GM19372 (cell line): Measurements from ENCODE around the gene ACTR1A.
A peak's percentile ranks its signal among the peaks of the same experiment; 100 is the strongest.
"Not testable (repeated sequence)": the region's sequence is repeated elsewhere in the genome, so short reads cannot be mapped to it uniquely, and the experiment has no call there.

Experiments used
- ATAC-seq: cut with Tn5 transposase; IDR thresholded peaks from one replicate; pipeline ENCODE4 v1.9.1; 2021; ENCODE audit warnings: mild to moderate bottlenecking, low read depth, moderate library complexity; ENCODE audit not compliant: unreplicated experiment

ACTR1A gene

DNA sequence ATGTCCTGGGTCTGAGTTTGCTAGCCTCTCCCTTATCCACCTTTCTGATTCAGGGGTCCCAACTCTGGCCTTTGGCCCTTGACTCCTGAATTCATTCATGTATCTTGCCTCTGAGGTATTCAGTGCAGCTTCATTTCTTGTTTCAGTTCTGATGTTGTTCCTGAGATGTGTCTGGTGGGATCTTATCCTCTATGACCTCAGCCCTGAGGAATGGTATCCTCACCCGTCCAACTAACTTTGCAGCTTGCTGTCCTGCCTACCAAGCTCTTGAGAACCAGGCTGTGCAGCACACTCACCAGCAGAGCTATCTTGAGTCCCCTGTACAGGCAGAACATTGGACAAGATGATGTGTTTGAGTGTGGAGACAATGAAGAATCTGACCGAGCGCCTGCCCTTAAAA lies 15.0 kb upstream of the ACTR1A start:
- no peak for ATAC-seq

- no peak for ATAC-seq
Observed at GRCh38 chr10:102515724-102516123, 13.2 kb upstream of the ACTR1A start.

DNA sequence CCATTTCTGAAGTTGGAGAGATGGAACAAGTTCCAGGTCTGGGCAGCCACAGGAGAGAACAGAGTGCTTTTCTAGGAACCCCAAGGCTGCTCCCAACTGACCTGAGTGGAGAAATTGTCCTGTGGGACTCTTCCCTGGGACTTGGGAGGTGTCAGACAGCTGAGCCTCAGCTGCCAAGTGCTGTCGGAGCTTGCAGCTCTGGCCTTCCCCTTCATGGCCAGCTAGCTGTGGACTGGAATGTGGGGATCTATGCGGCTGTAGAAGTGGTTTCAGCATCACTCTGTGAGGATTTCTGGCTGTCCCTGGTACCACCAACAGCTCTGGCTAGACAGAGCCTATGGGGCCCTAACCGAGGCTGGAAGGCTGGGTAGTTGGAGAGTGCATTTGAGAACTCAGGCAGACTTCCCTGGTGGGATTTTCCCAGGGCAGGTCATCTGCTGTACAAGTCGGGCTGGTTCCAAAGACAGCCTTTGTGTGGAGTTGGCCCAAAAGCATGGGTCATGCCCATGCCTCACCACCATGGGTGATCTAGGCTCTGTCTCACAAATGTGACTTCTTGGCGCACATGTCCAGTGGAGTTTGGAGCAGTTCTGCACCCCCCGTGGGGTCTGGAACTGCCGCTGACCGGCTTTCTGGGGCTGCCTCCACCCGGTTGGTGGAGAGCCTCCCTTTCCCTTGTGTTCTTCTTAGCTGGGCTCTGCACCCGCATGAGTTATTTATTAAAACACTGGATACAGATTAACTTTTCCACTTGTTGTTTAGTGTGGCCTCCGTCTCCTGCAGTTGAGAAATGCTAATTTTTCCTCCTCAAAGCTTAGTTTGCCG lies 12.2 kb upstream of the ACTR1A start:
- ATAC-seq: no peak

DNA sequence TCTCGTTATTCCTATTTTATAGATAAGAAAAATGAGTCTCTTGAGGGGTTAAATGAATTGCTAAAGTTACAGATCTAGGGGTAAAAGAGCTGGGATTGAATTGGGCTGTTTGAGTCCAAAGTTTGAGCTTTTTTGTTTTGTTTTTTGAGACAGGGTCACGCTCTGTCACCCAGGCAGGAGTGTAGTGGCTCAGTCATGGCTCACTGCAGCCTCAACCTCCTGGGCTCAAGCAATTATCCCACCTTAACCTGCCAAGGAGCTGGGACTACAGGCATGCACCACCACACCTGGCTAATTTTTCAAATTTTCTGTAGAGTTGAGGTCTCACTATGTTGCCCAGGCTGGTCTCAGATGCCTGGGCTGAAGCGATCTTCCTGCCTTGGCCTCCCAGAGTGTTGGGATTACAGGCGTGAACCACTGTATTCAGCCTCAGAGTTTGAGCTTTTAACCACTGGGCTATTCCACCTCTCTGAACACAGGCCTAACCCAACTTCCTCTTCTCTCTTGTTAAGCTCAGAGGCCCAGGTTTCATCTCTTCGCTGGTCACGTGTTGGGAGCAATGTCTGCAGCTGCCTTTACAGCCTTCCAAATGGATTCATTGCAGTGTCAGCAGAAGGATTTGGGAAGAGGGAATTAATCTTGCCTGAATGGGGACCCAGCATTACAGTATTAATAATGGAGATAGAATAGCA lies 9.2 kb upstream of the ACTR1A start:
- ATAC-seq: no peak

GRCh38 chr10:102509387-102509786 lies 6.9 kb upstream of the ACTR1A start:
- ATAC-seq: no peak

DNA sequence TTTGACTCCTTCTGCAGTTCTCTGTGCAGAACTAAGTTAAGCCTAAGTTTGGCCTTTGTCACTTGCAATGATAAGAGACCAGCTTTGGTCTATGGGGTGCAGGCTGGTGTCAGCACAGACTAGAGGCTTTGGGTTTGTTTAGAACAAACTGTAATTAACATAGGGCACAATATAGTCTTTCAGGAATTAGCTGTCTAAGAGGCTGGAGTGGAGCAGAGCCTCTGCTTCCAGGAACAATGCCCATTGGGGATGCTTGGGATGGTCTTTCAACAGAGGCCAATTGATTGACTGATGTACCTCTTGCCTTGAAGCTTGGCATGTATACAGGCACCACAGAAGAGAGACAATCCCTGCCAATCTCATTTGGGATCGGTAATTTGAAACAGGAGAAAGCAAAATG lies 6.0 kb upstream of the ACTR1A start:
- ATAC-seq: no peak

DNA sequence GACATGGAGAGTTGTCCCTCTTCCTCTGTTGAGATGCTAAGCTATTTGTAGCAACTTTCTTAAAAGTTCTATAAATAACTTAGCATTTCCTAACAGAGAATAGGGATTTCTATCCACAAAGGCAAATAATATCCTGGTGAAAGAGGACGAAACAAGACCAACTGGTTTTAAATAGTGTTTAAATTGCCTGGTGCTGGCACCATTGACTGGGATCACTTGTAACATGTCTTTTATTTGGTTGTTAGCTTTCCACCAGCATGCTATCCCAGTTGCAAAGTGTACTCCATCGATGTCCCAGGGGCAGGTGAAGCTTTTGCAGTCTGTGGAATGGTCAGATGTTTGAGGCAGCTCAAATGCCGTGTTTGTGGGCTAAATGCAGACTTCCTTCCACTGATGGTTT lies 5.0 kb upstream of the ACTR1A start:
- ATAC-seq: no peak

DNA sequence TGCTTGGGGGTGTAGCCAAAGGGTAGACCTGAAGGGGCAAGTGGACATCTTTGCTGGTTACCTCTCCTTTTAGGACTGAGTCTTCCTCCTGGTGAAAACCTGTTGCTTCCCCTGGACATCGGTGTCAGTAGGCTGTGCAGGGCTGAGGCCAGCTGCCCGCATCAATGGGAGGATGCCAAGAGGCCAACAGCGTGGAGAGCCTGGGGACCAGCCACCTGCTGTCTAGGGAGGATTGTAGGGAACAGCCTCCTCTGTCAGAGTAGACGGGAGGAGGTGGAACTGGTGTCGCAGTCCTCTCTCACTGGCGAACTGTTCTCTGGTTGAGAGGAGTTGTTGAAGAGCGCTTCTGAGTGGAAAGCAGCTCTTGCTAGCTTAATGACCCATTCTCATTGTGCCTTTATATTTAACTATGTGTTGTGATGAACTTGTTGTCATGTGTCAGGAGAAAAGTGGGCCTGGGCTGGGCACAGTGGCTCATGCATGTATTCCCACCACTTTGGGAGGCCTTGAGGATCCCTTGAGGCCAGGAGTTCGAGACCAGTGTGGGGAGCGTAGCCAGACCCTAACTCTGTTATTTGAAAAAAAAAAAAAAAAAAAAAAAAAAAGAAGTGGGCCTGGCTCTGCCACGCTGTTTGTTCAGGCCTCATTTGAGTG lies 3.1 kb upstream of the ACTR1A start:
- no peak for ATAC-seq

GRCh38 chr10:102504976-102505300 lies 2.4 kb upstream of the ACTR1A start:
- ATAC-seq: no peak

- no peak for ATAC-seq
Observed at GRCh38 chr10:102504179-102504975, 1.9 kb upstream of the ACTR1A start.

- peak; percentile 59 for ATAC-seq
Observed at GRCh38 chr10:102503264-102504178, 1.0 kb upstream of the ACTR1A start, which contains the start of gene SUFU. Gene SUFU (plus strand): TSS chr10:102503972. CDS start chr10:102504153, 181 bp downstream.

GRCh38 chr10:102502029-102502336 lies 529 bp downstream of the ACTR1A start:
- ATAC-seq: peak; percentile 64

- ATAC-seq: no peak
Observed at GRCh38 chr10:102501201-102502028, 1.1 kb downstream of the ACTR1A start.

GRCh38 chr10:102500686-102501085 lies 1.8 kb downstream of the ACTR1A start:
- ATAC-seq: not testable (repeated sequence)

GRCh38 chr10:102499356-102499755 lies 3.2 kb downstream of the ACTR1A start:
- ATAC-seq: no peak

- no peak for ATAC-seq
Observed at GRCh38 chr10:102497545-102497944, 5.0 kb downstream of the ACTR1A start.

DNA sequence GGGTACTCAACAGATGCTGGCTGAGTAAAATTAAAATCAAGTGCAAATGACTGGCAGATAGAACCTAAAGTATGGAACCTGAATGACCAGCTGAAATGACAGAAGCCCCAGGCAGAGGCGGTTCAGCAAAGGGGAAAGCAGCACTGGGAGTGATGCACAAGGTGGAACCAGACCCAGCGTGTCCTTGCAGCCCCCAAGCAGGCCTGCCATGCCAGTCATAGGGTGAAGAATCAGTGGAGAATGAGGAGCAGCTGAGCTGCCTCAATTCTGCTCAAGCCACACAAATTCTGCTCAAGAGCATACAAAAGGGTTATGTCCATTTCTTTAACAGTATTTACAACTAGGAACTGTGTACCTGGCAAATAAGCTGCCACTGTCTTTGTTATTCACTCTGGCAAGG lies 8.7 kb downstream of the ACTR1A start:
- no peak for ATAC-seq

GRCh38 chr10:102492983-102493382 lies 9.5 kb downstream of the ACTR1A start:
- ATAC-seq: no peak

DNA sequence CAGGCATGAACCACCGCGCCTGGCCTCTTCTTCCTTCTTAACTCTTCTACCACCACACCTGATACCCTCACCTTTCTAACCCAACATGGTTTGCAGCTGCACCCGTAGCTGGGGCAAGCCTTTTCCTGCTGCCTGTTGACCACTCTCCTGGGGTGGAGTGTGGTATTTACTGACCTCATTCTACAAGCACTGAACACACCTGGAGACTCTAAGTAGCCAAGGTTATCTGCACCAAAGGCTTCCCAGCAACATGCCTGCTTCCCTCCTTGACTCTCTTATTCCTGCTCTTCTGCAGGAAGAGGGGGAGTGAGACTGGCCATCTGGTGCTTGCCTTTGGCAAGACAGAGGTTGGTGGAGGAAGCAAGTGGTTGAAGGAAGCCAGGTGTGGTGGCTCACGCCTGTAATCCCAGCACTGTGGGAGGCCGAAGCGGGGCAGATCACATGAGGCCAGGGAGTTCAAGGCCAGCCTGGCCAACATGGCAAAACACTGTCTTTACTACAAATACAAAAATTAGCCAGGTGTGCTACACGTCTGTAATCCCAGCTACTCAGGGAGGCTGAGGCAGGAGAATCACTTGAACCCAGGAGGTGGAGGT lies 10.1 kb downstream of the ACTR1A start:
- ATAC-seq: no peak
